ENCODE results near the gene CDK5RAP1. TPM values are rescaled to one million over a fixed set of nuclear protein-coding genes. Genes with fewer than 3 reads are reported as not detected.

The CDK5RAP1 gene
- total RNA-seq, 1 donor from 2014 or later, result 25.3 TPM

DNA sequence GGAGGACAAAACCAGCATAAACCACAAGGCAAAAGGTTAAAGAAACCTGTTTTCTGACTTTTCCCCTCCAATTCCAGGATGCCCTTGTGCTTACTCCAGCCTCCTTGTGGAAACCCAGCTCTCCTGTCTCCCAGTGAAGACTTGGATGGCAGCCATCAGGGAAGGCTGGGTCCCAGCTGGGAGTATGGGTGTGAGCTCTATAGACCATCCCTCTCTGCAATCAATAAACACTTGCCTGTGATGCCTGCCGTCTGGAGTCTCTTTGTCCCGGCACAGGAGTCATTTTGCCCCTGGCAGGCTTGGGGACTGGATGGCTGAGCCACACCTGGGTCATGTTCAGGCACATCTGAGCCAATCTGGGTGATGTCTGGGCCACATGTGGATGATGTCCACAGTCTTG is 91.7 kb downstream of the CDK5RAP1 start:
- Mint-ChIP-seq H3K27me3 (ENCODE audit: unreplicated experiment) (no peaks in the 10 kb centered on the region), H3K36me3 (ENCODE audit: unreplicated experiment) (no peaks in the 10 kb centered on the region), H3K9me3 (ENCODE audit: unreplicated experiment) (no peaks in the 10 kb centered on the region), H3K27ac (ENCODE audit: unreplicated experiment) (no peak overlapping the region), H3K4me3 (ENCODE audit: unreplicated experiment) (no peak overlapping the region), H3K4me1 (ENCODE audit: unreplicated experiment) (peaks cover 4% of the 10 kb centered on the region)
- DNase-seq (ENCODE audit: extremely low spot score, unreplicated experiment), result no peak
- TF ChIP-seq, protein P1, sequence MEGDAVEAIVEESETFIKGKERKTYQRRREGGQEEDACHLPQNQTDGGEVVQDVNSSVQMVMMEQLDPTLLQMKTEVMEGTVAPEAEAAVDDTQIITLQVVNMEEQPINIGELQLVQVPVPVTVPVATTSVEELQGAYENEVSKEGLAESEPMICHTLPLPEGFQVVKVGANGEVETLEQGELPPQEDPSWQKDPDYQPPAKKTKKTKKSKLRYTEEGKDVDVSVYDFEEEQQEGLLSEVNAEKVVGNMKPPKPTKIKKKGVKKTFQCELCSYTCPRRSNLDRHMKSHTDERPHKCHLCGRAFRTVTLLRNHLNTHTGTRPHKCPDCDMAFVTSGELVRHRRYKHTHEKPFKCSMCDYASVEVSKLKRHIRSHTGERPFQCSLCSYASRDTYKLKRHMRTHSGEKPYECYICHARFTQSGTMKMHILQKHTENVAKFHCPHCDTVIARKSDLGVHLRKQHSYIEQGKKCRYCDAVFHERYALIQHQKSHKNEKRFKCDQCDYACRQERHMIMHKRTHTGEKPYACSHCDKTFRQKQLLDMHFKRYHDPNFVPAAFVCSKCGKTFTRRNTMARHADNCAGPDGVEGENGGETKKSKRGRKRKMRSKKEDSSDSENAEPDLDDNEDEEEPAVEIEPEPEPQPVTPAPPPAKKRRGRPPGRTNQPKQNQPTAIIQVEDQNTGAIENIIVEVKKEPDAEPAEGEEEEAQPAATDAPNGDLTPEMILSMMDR (IDR thresholded peaks at IDR 0.05), result no peak

Other genes with a start within 250 kb of the CDK5RAP1 start
- gene BPIFA2, start 233.4 kb downstream of the CDK5RAP1 start, total RNA-seq, result not detected in 2 replicates
- gene BPIFA3, start 184.2 kb downstream of the CDK5RAP1 start, total RNA-seq, result not detected in 2 replicates
- gene BPIFA1, start 165.5 kb downstream of the CDK5RAP1 start, total RNA-seq, result not detected in 2 replicates
- not detected in 2 replicates for gene BPIFB1, start 118.3 kb downstream of the CDK5RAP1 start, total RNA-seq
- 28.9 and 33.8 TPM in 2 replicates for gene SNTA1, start 42.2 kb upstream of the CDK5RAP1 start, total RNA-seq
- gene CBFA2T2, start 88.6 kb upstream of the CDK5RAP1 start, total RNA-seq, result 19.6 and 19.9 TPM in 2 replicates

Measured in osteocyte (in vitro differentiated cells).